Endothelial cell of umbilical vein (primary cell): ENCODE measurements around the gene NKAIN4. TPM values are rescaled to one million over a fixed set of nuclear protein-coding genes. Genes with fewer than 3 reads are reported as not detected.
A peak's percentile ranks its signal among the peaks of the same experiment; 100 is the strongest.

Experiments
- BruUV-seq: library from RNA; stranded (reverse); fragments of 400-500 nt; replicated peaks from 2 replicates; lab custom pipeline; 2021; lab: Mats Ljungman, UMichigan
- CTCF ChIA-PET: fragments of 300-600, 350-600 bp; sonication (Branson Sonifier 250); formaldehyde crosslinking; loops from one replicate; lab custom pipeline; 2021; ENCODE audit warnings: antibody characterized with exemption, inconsistent platforms; lab: Charles Lee
- POLR2A ChIA-PET: fragments of 300-600, 350-600 bp; sonication (Branson Sonifier 250); formaldehyde crosslinking; loops from one replicate; lab custom pipeline; 2021; ENCODE audit warnings: antibody characterized with exemption, inconsistent platforms; lab: Charles Lee
- DNase-seq: peaks from one replicate; pipeline ENCODE4 v3.0.0-alpha.2; 2011; ENCODE audit warnings: low read depth, low spot score
- FAIRE-seq: peaks from 2 replicates; lab custom pipeline; 2011; peaks lifted over from hg19 to GRCh38; lab: Jason Lieb, UNC
- H2AFZ ChIP-seq: 2 replicates; pipeline ENCODE4 v1.6.0; 2012; ENCODE audit warnings: low read depth, low read length, control low read depth, inconsistent platforms
- H3K27ac ChIP-seq: 2 replicates; pipeline ENCODE4 v1.5.1; 2011; ENCODE audit warnings: low read depth, mild to moderate bottlenecking, control low read depth, low read length, moderate library complexity; ENCODE audit not compliant: insufficient read depth
- H3K27me3 ChIP-seq, 2 experiments: 2 replicates each; pipeline versions ENCODE4 v1.6.0 to v1.6.1; 2011; ENCODE audit warnings: low read length in 2 of 2, mixed read lengths in 1 of 2; ENCODE audit not compliant: control insufficient read depth in 2 of 2, insufficient read depth in 2 of 2
- H3K36me3 ChIP-seq, 2 experiments: 2 replicates in 1 of 2; 3 replicates in 1 of 2; pipeline ENCODE4 v1.5.1; 2011; ENCODE audit warnings: low read length in 2 of 2, mild to moderate bottlenecking in 1 of 2, moderate library complexity in 1 of 2; ENCODE audit not compliant: control insufficient read depth in 2 of 2, insufficient read depth in 2 of 2; ENCODE audit errors: extremely low read depth in 1 of 2
- H3K4me1 ChIP-seq: 3 replicates; pipeline ENCODE4 v1.5.1; 2011; ENCODE audit warnings: mild to moderate bottlenecking, low read length; ENCODE audit not compliant: control insufficient read depth, insufficient read depth; ENCODE audit errors: extremely low read depth
- H3K4me2 ChIP-seq: 2 replicates; pipeline ENCODE4 v1.6.1; 2011; ENCODE audit warnings: low read length, control low read depth, mixed read lengths; ENCODE audit not compliant: insufficient read depth
- H3K4me3 ChIP-seq, 3 experiments: fragments of 200-600 bp in 1 of 3; sonication (generic), shearing (Covaris generic) in 1 of 3; replicated peaks in 1 of 3; 2 replicates each; pipeline ENCODE4 v1.5.1; 2011 to 2016; ENCODE audit warnings: control low read depth in 3 of 3, low read length in 3 of 3, mild to moderate bottlenecking in 2 of 3, inconsistent platforms in 1 of 3, low read depth in 1 of 3, moderate library complexity in 1 of 3; ENCODE audit not compliant: insufficient read depth in 1 of 3
- H3K79me2 ChIP-seq: 2 replicates; pipeline ENCODE4 v1.6.0; 2012; ENCODE audit warnings: low read length, inconsistent platforms; ENCODE audit not compliant: control insufficient read depth, insufficient read depth
- H3K9ac ChIP-seq: replicated peaks from 2 replicates; pipeline ENCODE3; 2011; ENCODE audit warnings: low read length, control low read depth; ENCODE audit not compliant: insufficient read depth; ENCODE audit errors: extremely low read depth
- H3K9me1 ChIP-seq: replicated peaks from 3 replicates; pipeline ENCODE4 v1.6.0; 2011; ENCODE audit warnings: mild to moderate bottlenecking, low read length; ENCODE audit not compliant: control insufficient read depth, insufficient read depth; ENCODE audit errors: extremely low read depth
- H3K9me3 ChIP-seq: replicated peaks from 2 replicates; pipeline ENCODE4 v1.5.1; 2012; ENCODE audit warnings: low read length, inconsistent platforms; ENCODE audit not compliant: control insufficient read depth, insufficient read depth
- H4K20me1 ChIP-seq: replicated peaks from 2 replicates; pipeline ENCODE3; 2011; ENCODE audit warnings: mild to moderate bottlenecking, low read length; ENCODE audit not compliant: control insufficient read depth, insufficient read depth; ENCODE audit errors: extremely low read depth
- CTCF ChIP-seq, 2 donors: IDR thresholded peaks; 1 replicate in 1 of 2; 2 replicates in 1 of 2; pipeline ENCODE4 v1.5.1; 2011; ENCODE audit warnings: low read length in 2 of 2, mild to moderate bottlenecking in 2 of 2, moderate library complexity in 2 of 2, control low read depth in 1 of 2, inconsistent platforms in 1 of 2, low read depth in 1 of 2; ENCODE audit not compliant: insufficient read depth in 1 of 2; ENCODE audit errors: extremely low read depth in 1 of 2
- EZH2 ChIP-seq: IDR thresholded peaks from 2 replicates; pipeline ENCODE4 v1.6.1; 2012; ENCODE audit warnings: borderline replicate concordance, low read depth, mild to moderate bottlenecking, moderate library complexity, low read length, inconsistent platforms; ENCODE audit not compliant: severe bottlenecking
- FOS ChIP-seq: IDR thresholded peaks from 2 replicates; pipeline ENCODE4 v1.6.1; 2011; ENCODE audit warnings: mild to moderate bottlenecking, low read length, moderate library complexity, borderline replicate concordance; ENCODE audit not compliant: insufficient read depth
- GATA2 ChIP-seq: IDR thresholded peaks from 2 replicates; pipeline ENCODE4 v1.7.0; 2011; ENCODE audit warnings: low read depth, mild to moderate bottlenecking, moderate library complexity, mixed read lengths, low read length; ENCODE audit not compliant: insufficient read length, insufficient read depth
- JUN ChIP-seq: IDR thresholded peaks from 2 replicates; pipeline ENCODE4 v1.6.1; 2011; ENCODE audit warnings: borderline replicate concordance, low read depth; ENCODE audit not compliant: insufficient read length, insufficient read depth
- MAX ChIP-seq: IDR thresholded peaks from 2 replicates; pipeline ENCODE4 v1.6.1; 2011; ENCODE audit not compliant: insufficient read depth, insufficient read length
- MYC ChIP-seq: IDR thresholded peaks from one replicate; pipeline ENCODE4 v1.6.1; 2011; ENCODE audit warnings: mild to moderate bottlenecking, low read depth, low read length
- POLR2A ChIP-seq: IDR thresholded peaks from 2 replicates; pipeline ENCODE4 v1.6.1; 2012; ENCODE audit warnings: low read depth, mild to moderate bottlenecking, control low read depth, low read length
- POLR2AphosphoS5 ChIP-seq: IDR thresholded peaks from 2 replicates; pipeline ENCODE4 v1.6.1; 2012; ENCODE audit warnings: low read depth, mild to moderate bottlenecking, control low read depth, low read length, moderate library complexity; ENCODE audit not compliant: insufficient read depth
- dilution Hi-C: fragments of 300-500 bp; cut with MboI; formaldehyde crosslinking; loops from one replicate; pipeline ENCODE4 v1.15.0; 2019; ENCODE audit warnings: low sequenced_read_pairs; ENCODE audit not compliant: extremely low pct_ligation_motif_present
- intact Hi-C: fragments of 100-400 bp; cut with micrococcal nuclease; formaldehyde crosslinking; loops from one replicate; pipeline ENCODE4 v1.10.0; 2022
- polyA plus RNA-seq, 4 experiments: library from polyadenylated mRNA; depleted of rRNA in 3 of 4; stranded (reverse) in 3 of 4; unstranded in 1 of 4; fragments of >200 nt; gene quantifications; 2 replicates each; pipeline versions ENCODE4 v1.2.1 to v1.2.3, GENCODE V29; 2011 to 2012; ENCODE audit warnings: missing spikeins in 1 of 4
- total RNA-seq: library from RNA; stranded (reverse); gene quantifications from 2 replicates; pipeline ENCODE4 v1.2.3, GENCODE V29; 2021

NKAIN4 gene
- total and polyA plus RNA-seq, 2 donors (not counting 3 experiments of a cell fraction or from before 2014, with no cell fraction given), result 0.04 TPM; not detected in 1

- FAIRE-seq (peak; percentile 60), DNase-seq (peak; percentile 29)
- POLR2A ChIA-PET, result no interaction called here
- no peak overlapping the region for H2AFZ ChIP-seq
- TSS peak; percentile 68 for BruUV-seq
- peaks cover 0 to 29% of the 10 kb centered on the region in 2 experiments for H3K36me3 ChIP-seq
- CTCF ChIA-PET, result interaction anchor here (1.6 to 3.5 kb wide), 3 partner anchors 10 to 51 kb away, joined by 4 to 25 read pairs (median 6); no protein-coding TSS in a partner anchor
- peaks cover 47% of the 10 kb centered on the region for H3K79me2 ChIP-seq
- no peak overlapping the region for H3K27ac ChIP-seq
- intact Hi-C loops, result loop anchor here (5.0 kb wide), 1 partner anchor 37 kb away; the partner anchor contains the start of gene BIRC7
- TF ChIP-seq JUN (peak; percentile 13), POLR2A (no peak)
- H3K9ac ChIP-seq, result peak overlapping the region; percentile 91
- peaks cover 6% of the 10 kb centered on the region for H3K4me1 ChIP-seq
- dilution Hi-C loops, result no loop called here
- H4K20me1 ChIP-seq, result no peaks in the 10 kb centered on the region
- no peaks in the 10 kb centered on the region for H3K27me3 ChIP-seq
- H3K9me3 ChIP-seq, result no peaks in the 10 kb centered on the region
- no peaks in the 10 kb centered on the region for H3K9me1 ChIP-seq
- H3K4me2 ChIP-seq, result peak overlapping the region; percentile 84
- peak overlapping the region; percentile 82 to 89 (median 87) for H3K4me3 ChIP-seq
Measured at GRCh38 chr20:63273635-63274380, 19.5 kb upstream of the NKAIN4 start.

GRCh38 chr20:63273059-63273579 is 18.9 kb upstream of the NKAIN4 start:
- Histone ChIP-seq H3K27me3 (no peaks in the 10 kb centered on the region), H3K9me1 (no peaks in the 10 kb centered on the region), H3K4me2 (peak overlapping the region; percentile 84), H2AFZ (peak overlapping the region; percentile 28), H3K27ac (peak overlapping the region; percentile 64), H3K79me2 (peaks cover 47% of the 10 kb centered on the region), H3K9ac (peak overlapping the region; percentile 91), H3K4me1 (peaks cover 6% of the 10 kb centered on the region), H4K20me1 (no peaks in the 10 kb centered on the region), H3K9me3 (no peaks in the 10 kb centered on the region), H3K4me3 (peak overlapping the region; percentile 82 to 89 (median 87)), H3K36me3 (peaks cover 0 to 22% of the 10 kb centered on the region in 2 experiments)
- peak; percentile 37 for FAIRE-seq
- dilution Hi-C loops (no loop called here), intact Hi-C loops (loop anchor here (5.0 kb wide), 1 partner anchor 36 kb away; the partner anchor contains the start of gene BIRC7)
- POLR2A ChIA-PET, result interaction anchor here (1.1 kb wide), 1 partner anchor 11 kb away, joined by 3 read pairs; no protein-coding TSS in a partner anchor
- DNase-seq, result peak; percentile 19
- TF ChIP-seq POLR2A, result no peak
- no peak for TF ChIP-seq MAX
- TF ChIP-seq POLR2AphosphoS5, result no peak
- no peak for TF ChIP-seq CTCF (IDR thresholded peaks at IDR 0.05; ENCODE audit: extremely low read depth in 1 of 2, insufficient read depth in 1 of 2, low read depth in 1 of 2, low read length in 2 of 2)
- no peak for TF ChIP-seq JUN
- no peak for TF ChIP-seq FOS
- TF ChIP-seq EZH2, result no peak
- no peak for TF ChIP-seq MYC
- TF ChIP-seq GATA2, result no peak
- BruUV-seq, result no TSS peak
- CTCF ChIA-PET, result interaction anchor here (0.7 to 3.5 kb wide), 5 partner anchors 11 to 223 kb away, joined by 3 to 25 read pairs (median 4); no protein-coding TSS in a partner anchor
